Measurements from ENCODE around the gene OR2A42.
"Not testable (repeated sequence)": the region's sequence is repeated elsewhere in the genome, so short reads cannot be mapped to it uniquely, and the experiment has no call there.

The OR2A42 gene

GRCh38 chr7:144239365-144239764, at the start of gene OR2A42:
TSS of gene OR2A42 (minus strand) at chr7:144239605. CDS start at chr7:144232843, 6,762 bp downstream.
- DNase-seq = not testable (repeated sequence)

GRCh38 chr7:144287171-144287784, 47.9 kb upstream of the OR2A42 start:
- not testable (repeated sequence) for DNase-seq

GRCh38 chr7:144283716-144284115, 44.3 kb upstream of the OR2A42 start:
- DNase-seq = not testable (repeated sequence)

- DNase-seq = not testable (repeated sequence)
Observed at GRCh38 chr7:144282490-144282889, 43.1 kb upstream of the OR2A42 start.

- DNase-seq = not testable (repeated sequence)
Observed at GRCh38 chr7:144281981-144282380, 42.6 kb upstream of the OR2A42 start.

GRCh38 chr7:144280010-144280409, 40.6 kb upstream of the OR2A42 start:
- DNase-seq = not testable (repeated sequence)

- DNase-seq = not testable (repeated sequence)
Observed at GRCh38 chr7:144275281-144275680, 35.9 kb upstream of the OR2A42 start.

GRCh38 chr7:144269188-144269587, 29.8 kb upstream of the OR2A42 start, which contains the start of gene CTAGE8:
TSS of gene CTAGE8 (minus strand) at chr7:144269288. CDS start at chr7:144269250, 38 bp downstream.
- DNase-seq = not testable (repeated sequence)

- DNase-seq = not testable (repeated sequence)
Observed at GRCh38 chr7:144264692-144265091, 25.3 kb upstream of the OR2A42 start, which contains the start of gene OR2A7. TSS of gene OR2A7 (minus strand) at chr7:144264792. CDS start at chr7:144259628, 5,164 bp downstream.

GRCh38 chr7:144262128-144262527, 22.7 kb upstream of the OR2A42 start:
- DNase-seq = not testable (repeated sequence)

- DNase-seq = not testable (repeated sequence)
Observed at GRCh38 chr7:144259067-144259466, 19.7 kb upstream of the OR2A42 start.

GRCh38 chr7:144256112-144256511, 16.7 kb upstream of the OR2A42 start:
- DNase-seq = no peak

- DNase-seq = no peak
Observed at GRCh38 chr7:144255471-144255897, 16.1 kb upstream of the OR2A42 start.

- not testable (repeated sequence) for DNase-seq
Observed at GRCh38 chr7:144252307-144252706, 12.9 kb upstream of the OR2A42 start.

GRCh38 chr7:144247674-144248330, 8.4 kb upstream of the OR2A42 start:
- DNase-seq = not testable (repeated sequence)

- DNase-seq = not testable (repeated sequence)
Observed at GRCh38 chr7:144246967-144247366, 7.6 kb upstream of the OR2A42 start.

- DNase-seq = not testable (repeated sequence)
Observed at GRCh38 chr7:144245372-144245771, 6.0 kb upstream of the OR2A42 start.

- DNase-seq = not testable (repeated sequence)
Observed at GRCh38 chr7:144238530-144239082, 799 bp downstream of the OR2A42 start.

GRCh38 chr7:144233039-144233438, 6.4 kb downstream of the OR2A42 start:
- DNase-seq = not testable (repeated sequence)

- not testable (repeated sequence) for DNase-seq
Observed at GRCh38 chr7:144231027-144231426, 8.4 kb downstream of the OR2A42 start.

GRCh38 chr7:144228810-144229209, 10.6 kb downstream of the OR2A42 start:
- not testable (repeated sequence) for DNase-seq

- not testable (repeated sequence) for DNase-seq
Observed at GRCh38 chr7:144226866-144227265, 12.5 kb downstream of the OR2A42 start.

- not testable (repeated sequence) for DNase-seq
Observed at GRCh38 chr7:144223675-144224074, 15.7 kb downstream of the OR2A42 start.

- not testable (repeated sequence) for DNase-seq
Observed at GRCh38 chr7:144220531-144220930, 18.9 kb downstream of the OR2A42 start.
